Stimulated activated CD8-positive, alpha-beta memory T cell treated with anti-CD3 and anti-CD28 coated beads, Interleukin-4, amount 100 ng/mL, for 1 hour (primary cell): ENCODE measurements around the gene TFPI.

Experiments
- DNase-seq, 2 donors: peaks; one replicate each; pipeline ENCODE4 v3.0.0-alpha.2; 2020; ENCODE audit warnings: low read depth in 2 of 2, low spot score in 1 of 2

TFPI gene

GRCh38 chr2:187422282-187422681 lies 132.0 kb downstream of the TFPI start:
- no peak for DNase-seq

GRCh38 chr2:187421519-187421918 lies 132.7 kb downstream of the TFPI start:
- DNase-seq: no peak

- DNase-seq: no peak
Observed at GRCh38 chr2:187419808-187420207, 134.4 kb downstream of the TFPI start.

GRCh38 chr2:187415449-187415848 lies 138.8 kb downstream of the TFPI start:
- no peak for DNase-seq
